Measurements from ENCODE around the gene LYG1.

The LYG1 gene

DNA sequence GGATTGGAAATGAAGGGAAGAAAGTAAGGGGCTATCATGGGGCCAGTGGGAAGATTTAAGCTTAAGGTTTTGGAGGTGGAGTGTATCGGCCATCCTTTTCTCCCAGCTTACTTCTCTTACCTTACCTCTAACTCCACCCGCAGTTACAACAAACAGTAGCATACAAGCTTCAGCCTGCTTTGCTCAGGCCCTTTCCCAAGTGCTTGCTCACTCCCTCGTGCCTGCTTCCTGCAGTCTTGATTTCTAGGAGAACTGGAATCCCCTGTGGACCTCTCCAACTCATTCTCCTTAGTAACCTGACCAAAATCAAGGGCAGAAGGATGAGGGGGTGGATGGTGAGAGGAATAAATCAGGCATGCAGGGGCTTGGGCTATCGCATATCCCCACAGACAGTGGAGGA, 39.8 kb downstream of the LYG1 start:
- Histone ChIP-seq H3K9me3 (ENCODE audit: control insufficient read depth, insufficient read depth, low read depth, low read length) (no peaks in the 10 kb centered on the region), H3K4me1 (ENCODE audit: control insufficient read depth, insufficient read depth, low read length) (no peaks in the 10 kb centered on the region), H3K36me3 (ENCODE audit: control insufficient read depth in 2 of 2, insufficient read depth in 1 of 2, low read length in 2 of 2) (no peaks in the 10 kb centered on the region), H3K4me3 (ENCODE audit: low read depth, low read length) (no peak overlapping the region), H3K27ac (ENCODE audit: extremely low read depth, low read depth, low read length) (no peak overlapping the region)
- CTCF ChIA-PET, result no interaction called here
- POLR2A ChIA-PET, result no interaction called here
- TF ChIP-seq KLF8 (tag by site-specific recombination; IDR thresholded peaks at IDR 0.05), result no peak
- no peak for TF ChIP-seq ZNF146 (tag by site-specific recombination; IDR thresholded peaks at IDR 0.05)
- TF ChIP-seq ZNF830 (tag by site-specific recombination; IDR thresholded peaks at IDR 0.05; ENCODE audit: low read depth), result no peak
- no peak for TF ChIP-seq ZNF114 (tag by site-specific recombination; IDR thresholded peaks at IDR 0.05)
- TF ChIP-seq ZNF530 (tag by site-specific recombination; IDR thresholded peaks at IDR 0.05; ENCODE audit: low read depth), result no peak
- no peak for TF ChIP-seq ZNF561 (tag by site-specific recombination; IDR thresholded peaks at IDR 0.05; ENCODE audit: borderline replicate concordance)
- TF ChIP-seq, protein P1, sequence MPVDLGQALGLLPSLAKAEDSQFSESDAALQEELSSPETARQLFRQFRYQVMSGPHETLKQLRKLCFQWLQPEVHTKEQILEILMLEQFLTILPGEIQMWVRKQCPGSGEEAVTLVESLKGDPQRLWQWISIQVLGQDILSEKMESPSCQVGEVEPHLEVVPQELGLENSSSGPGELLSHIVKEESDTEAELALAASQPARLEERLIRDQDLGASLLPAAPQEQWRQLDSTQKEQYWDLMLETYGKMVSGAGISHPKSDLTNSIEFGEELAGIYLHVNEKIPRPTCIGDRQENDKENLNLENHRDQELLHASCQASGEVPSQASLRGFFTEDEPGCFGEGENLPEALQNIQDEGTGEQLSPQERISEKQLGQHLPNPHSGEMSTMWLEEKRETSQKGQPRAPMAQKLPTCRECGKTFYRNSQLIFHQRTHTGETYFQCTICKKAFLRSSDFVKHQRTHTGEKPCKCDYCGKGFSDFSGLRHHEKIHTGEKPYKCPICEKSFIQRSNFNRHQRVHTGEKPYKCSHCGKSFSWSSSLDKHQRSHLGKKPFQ (tag by site-specific recombination; IDR thresholded peaks at IDR 0.05), result no peak
- TF ChIP-seq GLI4 (tag by site-specific recombination; IDR thresholded peaks at IDR 0.05), result no peak

DNA sequence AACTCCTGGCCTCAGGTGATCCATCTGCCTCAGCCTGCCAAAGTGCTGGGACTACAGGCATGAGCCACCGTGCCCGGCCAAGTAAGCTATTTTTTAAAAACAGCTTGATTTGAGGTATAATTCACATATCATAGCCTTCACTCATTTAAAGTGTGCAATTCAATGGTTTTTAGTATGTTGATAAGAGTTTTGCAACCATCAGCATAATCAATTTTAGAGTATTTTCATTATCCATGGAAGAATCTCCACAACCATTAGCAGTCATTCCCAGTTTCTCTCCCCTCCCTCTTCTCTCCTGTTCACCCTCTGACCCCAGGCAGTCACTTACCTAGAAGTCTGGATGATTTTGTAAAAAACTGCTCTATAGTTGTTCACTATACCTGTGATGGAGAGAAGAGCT, 40.8 kb downstream of the LYG1 start:
- Histone ChIP-seq H3K4me3 (ENCODE audit: low read depth, low read length) (no peak overlapping the region), H3K27ac (ENCODE audit: extremely low read depth, low read depth, low read length) (no peak overlapping the region), H3K4me1 (ENCODE audit: control insufficient read depth, insufficient read depth, low read length) (no peaks in the 10 kb centered on the region), H3K36me3 (ENCODE audit: control insufficient read depth in 2 of 2, insufficient read depth in 1 of 2, low read length in 2 of 2) (no peaks in the 10 kb centered on the region), H3K9me3 (ENCODE audit: control insufficient read depth, insufficient read depth, low read depth, low read length) (no peaks in the 10 kb centered on the region)
- POLR2A ChIA-PET, result no interaction called here
- CTCF ChIA-PET, result no interaction called here
- TF ChIP-seq ZNF155 (tag by site-specific recombination; IDR thresholded peaks at IDR 0.05) (no peak), ZNF677 (tag by site-specific recombination; IDR thresholded peaks at IDR 0.05) (no peak), ZXDB (tag by site-specific recombination; IDR thresholded peaks at IDR 0.05) (no peak), ZNF626 (tag by site-specific recombination; IDR thresholded peaks at IDR 0.05) (no peak), SETDB1 (IDR thresholded peaks at IDR 0.05; ENCODE audit: insufficient read length, low read length) (no peak), ZNF211 (tag by site-specific recombination; IDR thresholded peaks at IDR 0.05; ENCODE audit: low read depth) (no peak), ZNF530 (tag by site-specific recombination; IDR thresholded peaks at IDR 0.05; ENCODE audit: low read depth) (no peak)
- TF ChIP-seq, protein P2, sequence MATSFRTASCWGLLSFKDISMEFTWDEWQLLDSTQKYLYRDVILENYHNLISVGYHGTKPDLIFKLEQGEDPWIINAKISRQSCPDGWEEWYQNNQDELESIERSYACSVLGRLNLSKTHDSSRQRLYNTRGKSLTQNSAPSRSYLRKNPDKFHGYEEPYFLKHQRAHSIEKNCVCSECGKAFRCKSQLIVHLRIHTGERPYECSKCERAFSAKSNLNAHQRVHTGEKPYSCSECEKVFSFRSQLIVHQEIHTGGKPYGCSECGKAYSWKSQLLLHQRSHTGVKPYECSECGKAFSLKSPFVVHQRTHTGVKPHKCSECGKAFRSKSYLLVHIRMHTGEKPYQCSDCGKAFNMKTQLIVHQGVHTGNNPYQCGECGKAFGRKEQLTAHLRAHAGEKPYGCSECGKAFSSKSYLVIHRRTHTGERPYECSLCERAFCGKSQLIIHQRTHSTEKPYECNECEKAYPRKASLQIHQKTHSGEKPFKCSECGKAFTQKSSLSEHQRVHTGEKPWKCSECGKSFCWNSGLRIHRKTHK (tag by site-specific recombination; IDR thresholded peaks at IDR 0.05), result no peak

DNA sequence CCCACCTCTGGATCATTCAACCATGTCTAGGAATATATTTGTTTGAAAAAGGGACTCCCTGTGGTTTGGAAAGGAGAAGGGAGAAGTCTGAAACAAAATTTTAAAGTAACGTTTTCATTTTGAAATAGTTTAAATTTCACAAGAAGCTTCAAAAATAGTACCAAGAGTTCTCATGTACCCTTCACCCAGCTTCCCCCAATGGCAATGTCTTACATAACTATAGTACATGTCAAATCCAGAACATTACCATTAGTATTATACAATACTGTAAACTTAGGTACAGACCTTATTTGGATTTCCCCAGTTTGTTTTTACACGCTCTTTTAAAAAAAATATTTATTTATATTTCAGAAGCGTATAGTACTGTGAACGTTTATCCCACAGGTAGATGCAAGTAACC, 41.5 kb downstream of the LYG1 start:
- Histone ChIP-seq H3K4me1 (ENCODE audit: control insufficient read depth, insufficient read depth, low read length) (no peaks in the 10 kb centered on the region), H3K4me3 (ENCODE audit: low read depth, low read length) (no peak overlapping the region), H3K27ac (ENCODE audit: extremely low read depth, low read depth, low read length) (no peak overlapping the region), H3K36me3 (ENCODE audit: control insufficient read depth in 2 of 2, insufficient read depth in 1 of 2, low read length in 2 of 2) (no peaks in the 10 kb centered on the region), H3K9me3 (ENCODE audit: control insufficient read depth, insufficient read depth, low read depth, low read length) (no peaks in the 10 kb centered on the region)
- TF ChIP-seq ZNF529 (tag by site-specific recombination; IDR thresholded peaks at IDR 0.05; ENCODE audit: insufficient replicate concordance), result peak; percentile 96
- TF ChIP-seq, protein P3, sequence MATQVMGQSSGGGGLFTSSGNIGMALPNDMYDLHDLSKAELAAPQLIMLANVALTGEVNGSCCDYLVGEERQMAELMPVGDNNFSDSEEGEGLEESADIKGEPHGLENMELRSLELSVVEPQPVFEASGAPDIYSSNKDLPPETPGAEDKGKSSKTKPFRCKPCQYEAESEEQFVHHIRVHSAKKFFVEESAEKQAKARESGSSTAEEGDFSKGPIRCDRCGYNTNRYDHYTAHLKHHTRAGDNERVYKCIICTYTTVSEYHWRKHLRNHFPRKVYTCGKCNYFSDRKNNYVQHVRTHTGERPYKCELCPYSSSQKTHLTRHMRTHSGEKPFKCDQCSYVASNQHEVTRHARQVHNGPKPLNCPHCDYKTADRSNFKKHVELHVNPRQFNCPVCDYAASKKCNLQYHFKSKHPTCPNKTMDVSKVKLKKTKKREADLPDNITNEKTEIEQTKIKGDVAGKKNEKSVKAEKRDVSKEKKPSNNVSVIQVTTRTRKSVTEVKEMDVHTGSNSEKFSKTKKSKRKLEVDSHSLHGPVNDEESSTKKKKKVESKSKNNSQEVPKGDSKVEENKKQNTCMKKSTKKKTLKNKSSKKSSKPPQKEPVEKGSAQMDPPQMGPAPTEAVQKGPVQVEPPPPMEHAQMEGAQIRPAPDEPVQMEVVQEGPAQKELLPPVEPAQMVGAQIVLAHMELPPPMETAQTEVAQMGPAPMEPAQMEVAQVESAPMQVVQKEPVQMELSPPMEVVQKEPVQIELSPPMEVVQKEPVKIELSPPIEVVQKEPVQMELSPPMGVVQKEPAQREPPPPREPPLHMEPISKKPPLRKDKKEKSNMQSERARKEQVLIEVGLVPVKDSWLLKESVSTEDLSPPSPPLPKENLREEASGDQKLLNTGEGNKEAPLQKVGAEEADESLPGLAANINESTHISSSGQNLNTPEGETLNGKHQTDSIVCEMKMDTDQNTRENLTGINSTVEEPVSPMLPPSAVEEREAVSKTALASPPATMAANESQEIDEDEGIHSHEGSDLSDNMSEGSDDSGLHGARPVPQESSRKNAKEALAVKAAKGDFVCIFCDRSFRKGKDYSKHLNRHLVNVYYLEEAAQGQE (tag by site-specific recombination; IDR thresholded peaks at IDR 0.05), result no peak
- ChIA-PET CTCF (interaction anchor here (0.6 kb wide), 1 partner anchor 50 kb away, joined by 3 read pairs; no protein-coding TSS in a partner anchor), POLR2A (no interaction called here)

Measured in HEK293 (cell line).